GM12878 (cell line): Measurements from ENCODE around the gene OPRM1. TPM values are rescaled to one million over a fixed set of nuclear protein-coding genes. Genes with fewer than 3 reads are reported as not detected.
"Not testable (repeated sequence)": the region's sequence is repeated elsewhere in the genome, so short reads cannot be mapped to it uniquely, and the experiment has no call there.

Source experiments
- ATAC-seq: fragments of 200-7000 bp; cut with Tn5 transposase; 3 replicates; pipeline ENCODE4 v1.9.1; 2020; ENCODE audit warnings: mild to moderate bottlenecking, moderate library complexity
- BruUV-seq: library from RNA; stranded (reverse); fragments of 400-500 nt; replicated peaks from 2 replicates; lab custom pipeline; 2021; lab: Mats Ljungman, UMichigan
- CTCF ChIA-PET: fragments of 300-600 bp; sonication (Branson Sonifier 250); formaldehyde crosslinking; extraction: SDS; loops from one replicate; lab custom pipeline; 2021; ENCODE audit warnings: inconsistent platforms; lab: Yijun Ruan, JAX
- POLR2A ChIA-PET: fragments of 350-600 bp; formaldehyde crosslinking; extraction: SDS; loops from one replicate; lab custom pipeline; 2021; ENCODE audit warnings: inconsistent platforms; lab: Charles Lee
- RAD21 ChIA-PET: fragments of 300-600 bp; sonication (Branson Sonifier 250); formaldehyde crosslinking; loops from one replicate; lab custom pipeline; 2023; ENCODE audit warnings: antibody characterized with exemption; ENCODE audit not compliant: unreplicated experiment; lab: Charles Lee
- SMC1A ChIA-PET: fragments of 300-600 bp; sonication (Branson Sonifier 250); formaldehyde crosslinking; loops from one replicate; lab custom pipeline; 2023; ENCODE audit not compliant: unreplicated experiment, uncharacterized antibody; lab: Charles Lee
- DNase-seq: peaks from one replicate; pipeline ENCODE4 v3.0.0-alpha.2; 2011; ENCODE audit warnings: low read depth, low spot score
- FAIRE-seq: peaks from 3 replicates; lab custom pipeline; 2011; peaks lifted over from hg19 to GRCh38; lab: Jason Lieb, UNC
- H2AFZ ChIP-seq: 2 replicates; pipeline ENCODE4 v1.6.0; 2011; ENCODE audit warnings: low read depth, low read length, control low read depth; ENCODE audit not compliant: control insufficient read depth
- H3K27ac ChIP-seq: 2 replicates; pipeline ENCODE4 v1.5.1; 2011; ENCODE audit warnings: control low read depth; ENCODE audit not compliant: control insufficient read depth, insufficient read depth
- H3K27me3 ChIP-seq, 2 experiments: replicated peaks in 1 of 2; 2 replicates each; pipeline versions ENCODE4 v1.6.0 to v1.6.1; 2011; ENCODE audit warnings: low read length in 1 of 2; ENCODE audit not compliant: control insufficient read depth in 2 of 2, insufficient read depth in 2 of 2
- H3K36me3 ChIP-seq, 2 experiments: 2 replicates each; pipeline ENCODE4 v1.5.1; 2011; ENCODE audit warnings: low read length in 1 of 2; ENCODE audit not compliant: control insufficient read depth in 2 of 2, insufficient read depth in 2 of 2
- H3K4me1 ChIP-seq: 2 replicates; pipeline ENCODE4 v1.6.1; 2011; ENCODE audit warnings: mild to moderate bottlenecking, low read length, moderate library complexity, mixed read lengths; ENCODE audit not compliant: control insufficient read depth, insufficient read depth
- H3K4me2 ChIP-seq: 2 replicates; pipeline ENCODE4 v1.6.0; 2011; ENCODE audit warnings: control low read depth; ENCODE audit not compliant: control insufficient read depth, insufficient read depth
- H3K4me3 ChIP-seq: fragments of 200-600 bp; sonication (generic); 2 replicates; pipeline ENCODE4 v1.5.1; 2016
- H3K79me2 ChIP-seq: 2 replicates; pipeline ENCODE4 v1.6.0; 2011; ENCODE audit warnings: low read length; ENCODE audit not compliant: control insufficient read depth, insufficient read depth
- H3K9ac ChIP-seq: 2 replicates; pipeline ENCODE4 v1.8.0; 2011; ENCODE audit warnings: low read length, control low read depth, mixed read lengths; ENCODE audit not compliant: control insufficient read depth, insufficient read depth
- H3K9me3 ChIP-seq: replicated peaks from 3 replicates; pipeline ENCODE4 v1.5.1; 2011; ENCODE audit warnings: mild to moderate bottlenecking, low read length; ENCODE audit not compliant: control insufficient read depth, insufficient read depth
- H4K20me1 ChIP-seq: 2 replicates; pipeline ENCODE4 v1.6.0; 2011; ENCODE audit not compliant: control insufficient read depth, insufficient read depth
- ASH2L ChIP-seq: fragments of 300-600, 200-600 bp; sonication (generic); IDR thresholded peaks from 2 replicates; pipeline ENCODE4 v1.6.1; 2017; ENCODE audit warnings: low read depth, mild to moderate bottlenecking, borderline replicate concordance
- JUNB ChIP-seq: IDR thresholded peaks from 2 replicates; pipeline ENCODE4 v1.6.1; 2016; ENCODE audit warnings: antibody characterized with exemption, mild to moderate bottlenecking
- RELB ChIP-seq: fragments of 450-650 bp; IDR thresholded peaks from 2 replicates; pipeline ENCODE4 v1.6.1; 2017; ENCODE audit warnings: low read depth, mild to moderate bottlenecking, moderate library complexity
- SMC3 ChIP-seq: IDR thresholded peaks from 2 replicates; pipeline ENCODE4 v1.6.1; 2011; ENCODE audit warnings: low read length, improper control_type of control experiment, borderline replicate concordance
- STAT3 ChIP-seq: IDR thresholded peaks from 2 replicates; pipeline ENCODE4 v1.6.1; 2011; ENCODE audit warnings: low read depth, low read length, improper control_type of control experiment
- WGBS: methylation state at CpG from one replicate; pipeline ENCODE4 v1.1.6; 2016; ENCODE audit warnings: low lambda C conversion rate; ENCODE audit not compliant: insufficient replicate concordance, insufficient coverage; ENCODE audit errors: missing lambda C conversion rate; 5-methylcytosine and 5-hydroxymethylcytosine counted together
- in situ Hi-C: fragments of 300-500 bp; cut with MboI; formaldehyde crosslinking; loops from 9 replicates; pipeline ENCODE4 v1.14.3; 2018; ENCODE audit warnings: mixed read lengths
- intact Hi-C: fragments of 100-400 bp; cut with micrococcal nuclease; formaldehyde crosslinking; loops from one replicate; pipeline ENCODE4 v1.14.2; 2022; ENCODE audit not compliant: unreplicated experiment
- polyA plus RNA-seq, 11 experiments: library from polyadenylated mRNA; depleted of rRNA in 4 of 11; unstranded in 6 of 11; stranded (reverse) in 5 of 11; fragments of >200 nt; fragmentation: Nextera tagmentation in 4 of 11; fragmentation: Illumina TruSeq in 1 of 11; extraction: Ambion mirVana in 4 of 11; extraction: Trizol in 1 of 11; gene quantifications; 1 replicate in 1 of 11; 2 replicates in 10 of 11; pipeline versions ENCODE4 v1.2.1 to v1.2.3, GENCODE V29; 2011 to 2016; ENCODE audit warnings: inconsistent platforms in 2 of 11, missing spikeins in 2 of 11, low read depth in 1 of 11
- total RNA-seq, 4 experiments: library from RNA; depleted of rRNA in 3 of 4; stranded (reverse); fragments of >200 nt in 3 of 4; fragmentation: Illumina TruSeq in 1 of 4; extraction: Trizol in 1 of 4; gene quantifications; 2 replicates each; pipeline versions ENCODE4 v1.2.1 to v1.2.3, GENCODE V29; 2013 to 2021

Gene OPRM1
- total and polyA plus RNA-seq, 10 of the 15 experiments (the other 5 are each of a cell fraction or from before 2014, with no cell fraction given), result not detected

GRCh38 chr6:154172393-154172792 lies 133.4 kb downstream of the OPRM1 start:
- ChIA-PET CTCF (interaction anchor here (0.7 to 1.6 kb wide), 4 partner anchors 14 to 303 kb away, joined by 3 to 5 read pairs (median 4); no protein-coding TSS in a partner anchor), SMC1A (interaction anchor here (1.1 kb wide), 1 partner anchor 12 kb away, joined by 5 read pairs; no protein-coding TSS in a partner anchor), RAD21 (interaction anchor here (1.8 kb wide), 1 partner anchor 15 kb away, joined by 6 read pairs; no protein-coding TSS in a partner anchor)
- intact Hi-C loops, H3K4me1 ChIP-seq, DNase-seq, in situ Hi-C loops, H3K27ac ChIP-seq, H3K4me3 ChIP-seq, H3K27me3 ChIP-seq, FAIRE-seq, H2AFZ ChIP-seq, ATAC-seq, POLR2A ChIA-PET, BruUV-seq, H3K9ac ChIP-seq, H3K79me2 ChIP-seq, H3K9me3 ChIP-seq, H3K4me2 ChIP-seq, H3K36me3 ChIP-seq, H4K20me1 ChIP-seq: not testable (repeated sequence)
- WGBS, result 36% methylated on average over 5 of the region's 5 CpGs

- SMC1A ChIA-PET, result interaction anchor here (1.3 kb wide), 1 partner anchor 20 kb away, joined by 3 read pairs; no protein-coding TSS in a partner anchor
- ATAC-seq (no peak), DNase-seq (no peak), FAIRE-seq (no peak)
- Histone ChIP-seq H3K4me1 (no peaks in the 10 kb centered on the region), H3K27me3 (no peaks in the 10 kb centered on the region), H2AFZ (no peak overlapping the region), H3K9me3 (peaks cover 5% of the 10 kb centered on the region; the same call in 2 of the 3 replicates), H3K4me3 (no peak overlapping the region), H3K9ac (no peak overlapping the region), H3K4me2 (no peak overlapping the region), H4K20me1 (no peaks in the 10 kb centered on the region), H3K36me3 (peaks cover 0 to 2% of the 10 kb centered on the region in 2 experiments; a peak in 2 of 4 replicates), H3K27ac (no peak overlapping the region), H3K79me2 (no peaks in the 10 kb centered on the region)
- RAD21 ChIA-PET, result interaction anchor here (0.5 kb wide), 1 partner anchor 96 kb away, joined by 3 read pairs; no protein-coding TSS in a partner anchor
- POLR2A ChIA-PET, result no interaction called here
- 53% methylated on average over 5 of the region's 5 CpGs for WGBS
- TF ChIP-seq SMC3 (no peak), JUNB (no peak), ASH2L (no peak), RELB (no peak), STAT3 (no peak)
- CTCF ChIA-PET, result no interaction called here
- no TSS peak for BruUV-seq
- intact Hi-C loops, result no loop called here
- in situ Hi-C loops, result no loop called here
These were observed 140.4 kb downstream of the OPRM1 start for GRCh38 chr6:154179434-154179833.
